A549 treated with dexamethasone at 1 μM for 4 hours (cell line): ENCODE measurements around the gene ULK3. TPM values are rescaled to one million over a fixed set of nuclear protein-coding genes. Genes with fewer than 3 reads are reported as not detected.

Source experiments
- total RNA-seq: library from RNA; stranded (reverse); fragments of 200-300 nt; extraction: Qiagen RNA extraction; gene quantifications from 5 replicates; pipeline ENCODE4 v1.2.3, GENCODE V29; 2022

Gene ULK3, protein sequence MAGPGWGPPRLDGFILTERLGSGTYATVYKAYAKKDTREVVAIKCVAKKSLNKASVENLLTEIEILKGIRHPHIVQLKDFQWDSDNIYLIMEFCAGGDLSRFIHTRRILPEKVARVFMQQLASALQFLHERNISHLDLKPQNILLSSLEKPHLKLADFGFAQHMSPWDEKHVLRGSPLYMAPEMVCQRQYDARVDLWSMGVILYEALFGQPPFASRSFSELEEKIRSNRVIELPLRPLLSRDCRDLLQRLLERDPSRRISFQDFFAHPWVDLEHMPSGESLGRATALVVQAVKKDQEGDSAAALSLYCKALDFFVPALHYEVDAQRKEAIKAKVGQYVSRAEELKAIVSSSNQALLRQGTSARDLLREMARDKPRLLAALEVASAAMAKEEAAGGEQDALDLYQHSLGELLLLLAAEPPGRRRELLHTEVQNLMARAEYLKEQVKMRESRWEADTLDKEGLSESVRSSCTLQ
- 21.0 to 36.3 TPM (median 29.4 TPM) in 5 replicates for total RNA-seq

DNA sequence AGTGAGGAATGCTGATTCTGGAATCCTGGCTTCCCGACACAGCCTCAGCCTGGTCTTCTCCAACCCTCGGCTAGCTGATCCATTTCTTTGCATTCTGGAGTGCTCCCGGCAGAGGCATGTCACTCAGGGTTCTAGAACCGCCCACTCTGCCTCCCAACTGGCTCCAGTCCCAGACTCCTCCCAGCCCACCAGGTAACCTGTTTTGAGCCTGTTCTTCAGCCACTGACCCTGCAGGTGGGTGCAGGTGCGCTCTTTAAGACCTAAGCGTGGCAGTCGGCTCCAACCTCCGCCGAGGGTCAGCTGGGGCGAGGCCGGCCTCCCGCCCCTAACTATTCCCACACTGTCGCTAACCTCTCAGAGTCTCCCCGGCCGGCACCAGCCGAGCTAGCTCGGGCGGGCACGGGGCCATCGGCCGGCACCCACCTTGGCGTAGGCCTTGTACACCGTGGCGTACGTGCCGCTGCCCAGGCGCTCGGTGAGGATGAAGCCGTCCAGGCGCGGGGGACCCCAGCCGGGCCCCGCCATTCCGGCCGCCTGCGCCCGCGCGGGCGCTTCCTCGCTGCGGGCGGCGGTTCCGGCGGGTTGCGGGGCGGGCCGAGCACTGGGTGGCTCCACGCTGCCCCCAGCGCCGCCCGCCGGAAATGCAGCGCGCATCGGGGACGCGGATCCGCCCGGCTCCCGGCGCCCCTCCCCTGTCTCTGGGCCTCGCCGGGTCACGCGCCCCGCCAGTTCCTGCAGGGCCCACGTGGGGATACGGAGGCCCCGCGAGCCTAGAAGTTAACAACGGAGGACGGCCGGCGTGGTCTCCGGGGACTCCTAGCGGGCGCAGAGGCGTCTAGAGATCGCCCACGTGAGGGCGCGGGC, at the start of gene ULK3:
ULK3 (minus strand) TSS at position 576 of the 864 bp plus-strand sequence; CDS start at position 525, 51 bp downstream.

DNA sequence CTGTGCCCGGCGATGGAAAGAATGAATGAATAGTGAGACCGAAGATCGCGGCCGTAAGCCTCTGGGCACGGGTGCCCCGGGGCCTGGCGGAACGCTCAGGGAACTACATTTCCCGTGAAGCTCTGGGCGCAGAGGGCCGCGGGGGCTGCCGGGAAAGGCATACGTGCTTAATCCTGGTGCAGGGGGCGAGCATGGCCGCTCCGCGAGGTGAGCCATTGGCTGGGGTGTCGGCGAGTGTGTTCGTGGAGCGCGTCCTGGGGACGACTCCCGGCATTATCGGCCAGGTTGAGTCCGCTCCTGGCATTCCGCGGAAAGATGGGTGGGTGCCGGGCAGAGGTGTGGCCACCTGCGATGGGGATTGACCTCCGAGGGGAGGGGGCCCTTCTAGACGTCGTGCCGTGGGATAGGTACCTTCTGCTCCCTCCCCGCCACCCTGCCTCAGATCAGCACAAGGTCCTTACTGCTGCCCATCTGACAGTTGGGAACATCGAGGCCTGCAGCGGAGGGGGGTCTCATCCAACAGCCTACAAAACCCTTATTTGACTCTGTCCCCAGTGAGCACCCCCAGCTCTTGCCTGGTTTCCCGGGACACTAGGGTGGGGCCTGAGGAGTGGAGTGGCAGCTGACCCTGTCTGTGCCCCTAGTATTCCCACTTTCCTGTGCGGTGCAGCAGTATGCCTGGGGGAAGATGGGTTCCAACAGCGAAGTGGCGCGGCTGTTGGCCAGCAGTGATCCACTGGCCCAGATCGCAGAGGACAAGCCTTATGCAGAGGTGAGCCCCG, 47.1 kb upstream of the ULK3 start, which contains the start of gene MPI:
MPI (plus strand) TSS at position 160 of the 782 bp plus-strand sequence; CDS start at position 192, 32 bp downstream.

DNA sequence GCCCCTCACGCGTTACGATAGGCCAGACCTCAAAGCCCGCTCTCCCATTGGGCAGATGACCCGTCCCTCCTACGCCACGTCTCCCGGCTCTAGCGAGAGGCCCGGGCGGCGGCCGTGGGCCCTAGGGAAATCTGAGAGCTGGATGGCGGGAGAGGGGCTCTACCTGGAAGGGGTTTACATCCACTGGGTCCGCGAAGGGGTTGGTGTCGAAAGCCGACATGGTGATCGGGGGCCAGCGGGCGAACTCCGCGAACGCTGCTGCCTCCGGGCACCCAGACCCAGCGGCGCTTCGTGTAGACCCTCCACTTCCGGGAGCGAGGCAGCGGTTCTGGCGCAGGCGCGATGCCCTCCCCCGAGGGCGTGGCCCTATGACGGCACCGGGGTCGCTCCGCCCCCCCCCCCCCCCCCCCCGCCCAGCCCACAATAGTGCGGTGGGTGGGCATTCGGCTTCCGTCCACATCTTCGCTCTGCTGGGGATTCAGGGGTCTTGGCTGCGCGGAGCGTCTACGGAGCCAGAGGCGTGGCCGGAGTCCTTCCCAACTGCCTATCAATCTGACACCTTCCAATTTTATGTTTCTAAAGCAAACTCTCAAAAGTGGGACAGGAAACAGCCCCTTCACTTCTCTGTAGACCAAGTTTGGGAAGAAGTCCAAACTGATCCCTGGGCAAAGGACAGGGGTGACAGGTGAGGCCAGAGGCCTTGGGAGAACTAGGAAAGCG, 30.2 kb upstream of the ULK3 start, which contains the start of gene SCAMP2:
SCAMP2 (minus strand) TSS at position 330 of the 720 bp plus-strand sequence; CDS start at position 220, 110 bp downstream.

DNA sequence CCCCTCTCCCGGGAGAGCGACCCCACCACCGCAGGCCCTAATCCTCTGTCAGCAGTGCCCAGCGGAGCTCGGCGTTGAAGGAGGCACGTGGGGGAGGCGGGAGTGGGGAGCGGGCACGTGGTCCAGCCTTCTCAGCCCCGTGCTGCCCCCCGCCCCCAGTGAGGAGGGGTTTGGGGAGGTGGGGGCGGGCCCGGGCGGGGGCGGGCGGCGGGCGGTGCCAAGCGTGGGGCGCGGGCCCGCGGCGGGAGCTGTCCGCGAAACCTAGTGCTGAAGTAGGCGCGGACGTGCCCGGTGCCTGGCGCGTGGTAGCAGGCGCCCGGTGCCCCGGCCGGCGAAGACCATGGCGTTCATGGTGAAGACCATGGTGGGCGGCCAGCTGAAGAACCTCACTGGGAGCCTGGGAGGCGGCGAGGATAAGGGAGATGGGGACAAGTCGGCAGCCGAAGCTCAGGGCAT, 16.6 kb downstream of the ULK3 start, which contains the start of gene CPLX3:
CPLX3 (plus strand) TSS at position 264 of the 456 bp plus-strand sequence; CDS start at position 341, 77 bp downstream.

DNA sequence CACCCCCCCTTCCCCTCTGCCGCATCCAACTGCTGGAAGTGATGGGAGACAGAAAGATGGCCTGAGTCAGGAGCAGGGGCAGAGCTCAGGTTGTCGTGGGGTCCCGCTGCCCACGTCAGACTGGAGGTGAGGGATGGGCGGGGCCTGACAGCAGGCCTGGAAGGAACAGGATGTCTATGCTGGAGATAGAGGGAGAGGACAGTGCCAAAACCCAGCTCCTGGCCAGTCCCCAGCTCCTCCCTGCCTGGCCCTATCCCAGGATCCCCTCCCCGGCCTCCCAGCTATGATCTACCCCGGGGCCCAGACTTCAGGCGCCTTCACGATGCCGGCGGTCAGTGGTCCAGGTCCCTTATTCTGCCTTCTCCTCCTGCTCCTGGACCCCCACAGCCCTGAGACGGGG, 30.4 kb downstream of the ULK3 start, which contains the start of gene LMAN1L:
LMAN1L (plus strand) TSS at position 303 of the 400 bp plus-strand sequence; CDS start at position 323, 20 bp downstream.

Other genes starting within 250 kb of the ULK3 start
- 33.4 to 40.5 TPM (median 35.7 TPM) in 5 replicates for gene CLK3, start 227.3 kb downstream of the ULK3 start, total RNA-seq
- 21.8 to 25.5 TPM (median 22.7 TPM) in 5 replicates for gene EDC3, start 147.1 kb downstream of the ULK3 start, total RNA-seq
- 1.5 to 2.7 TPM (median 1.6 TPM) in 5 replicates for gene CYP1A1, start 117.6 kb downstream of the ULK3 start, total RNA-seq
- not detected in 5 replicates for gene CYP1A2, start 94.3 kb downstream of the ULK3 start, total RNA-seq
- 56.2 to 70.7 TPM (median 66.9 TPM) in 5 replicates for gene CSK, start 61.1 kb downstream of the ULK3 start, total RNA-seq
- 0.04 TPM in 1 of 5 replicates, not detected in the others for gene LMAN1L, start 30.3 kb downstream of the ULK3 start, total RNA-seq
- 0.05 to 0.06 TPM in 2 of 5 replicates, not detected in the others for gene CPLX3, start 16.5 kb downstream of the ULK3 start, total RNA-seq
- 50.4 to 77.5 TPM (median 75.5 TPM) in 5 replicates for gene SCAMP2, start 30.2 kb upstream of the ULK3 start, total RNA-seq
- 24.1 to 35.5 TPM (median 34.3 TPM) in 5 replicates for gene MPI, start 46.9 kb upstream of the ULK3 start, total RNA-seq
- 24.8 to 36.0 TPM (median 31.9 TPM) in 5 replicates for gene FAM219B, start 63.7 kb upstream of the ULK3 start, total RNA-seq
- 506 to 581 TPM (median 526 TPM) in 5 replicates for gene COX5A, start 94.9 kb upstream of the ULK3 start, total RNA-seq
- 19.5 to 26.5 TPM (median 24.9 TPM) in 5 replicates for gene RPP25, start 113.6 kb upstream of the ULK3 start, total RNA-seq
- gene SCAMP5, start 152.4 kb upstream of the ULK3 start, total RNA-seq = 10.4 to 12.6 TPM (median 10.5 TPM) in 5 replicates
- gene PPCDC, start 180.4 kb upstream of the ULK3 start, total RNA-seq = 14.8 to 19.5 TPM (median 17.1 TPM) in 5 replicates